Measurements from ENCODE around the gene BID.

BID gene

DNA sequence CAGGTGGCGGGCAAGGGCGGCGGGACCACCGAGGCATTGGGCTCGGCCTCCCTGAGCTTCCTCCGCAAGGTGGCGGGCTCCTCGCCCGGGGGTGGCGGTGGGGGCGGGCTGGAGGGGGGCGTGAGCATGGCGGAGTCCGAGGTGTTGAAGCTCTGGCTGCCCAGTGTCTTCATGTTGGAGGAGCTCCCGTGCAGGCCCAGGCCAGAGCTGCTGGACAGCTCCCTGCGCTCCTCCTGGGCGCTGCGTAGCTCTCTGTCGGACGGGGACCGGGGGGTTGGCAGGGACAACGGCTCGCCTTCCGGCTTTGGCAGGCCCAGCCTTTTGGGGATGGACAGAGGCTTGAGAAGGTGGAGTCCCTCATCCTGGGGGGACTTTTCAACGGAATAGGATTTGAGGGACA is 43.9 kb upstream of the BID start:
- H3K4me3 ChIP-seq (ENCODE audit: low read depth, low read length, poor library complexity, severe bottlenecking): no peak overlapping the region
- peaks cover under 1% of the 10 kb centered on the region for H3K4me1 ChIP-seq (ENCODE audit: insufficient read depth, low read length, severe bottlenecking)
- peaks cover 3% of the 10 kb centered on the region; the same call in 1 of the 2 replicates for H3K36me3 ChIP-seq (ENCODE audit: insufficient read depth, low read length)
- no peaks in the 10 kb centered on the region for H3F3A ChIP-seq (ENCODE audit: insufficient read depth, low read length)
- H3K27me3 ChIP-seq (ENCODE audit: insufficient read depth, low read length): no peaks in the 10 kb centered on the region
- no peaks in the 10 kb centered on the region for H3K9me2 ChIP-seq (ENCODE audit: low read depth, low read length)
- H3K27ac ChIP-seq (ENCODE audit: low read depth, low read length, poor library complexity, severe bottlenecking): no peak overlapping the region
- H2AFZ ChIP-seq (ENCODE audit: low read length): no peak overlapping the region
- no peaks in the 10 kb centered on the region for H3K79me2 ChIP-seq (ENCODE audit: insufficient read depth, low read length)
- no peak overlapping the region for H3K9ac ChIP-seq (ENCODE audit: low read length)
- H3K4me2 ChIP-seq (ENCODE audit: low read length): no peak overlapping the region
- no peaks in the 10 kb centered on the region for H4K20me1 ChIP-seq (ENCODE audit: insufficient read depth, low read length)
- no peaks in the 10 kb centered on the region for H3K9me3 ChIP-seq (ENCODE audit: low read length)
- no peak for TF ChIP-seq EZH2 (IDR thresholded peaks at IDR 0.05; ENCODE audit: borderline replicate concordance, low read length)
- TF ChIP-seq, protein P1, sequence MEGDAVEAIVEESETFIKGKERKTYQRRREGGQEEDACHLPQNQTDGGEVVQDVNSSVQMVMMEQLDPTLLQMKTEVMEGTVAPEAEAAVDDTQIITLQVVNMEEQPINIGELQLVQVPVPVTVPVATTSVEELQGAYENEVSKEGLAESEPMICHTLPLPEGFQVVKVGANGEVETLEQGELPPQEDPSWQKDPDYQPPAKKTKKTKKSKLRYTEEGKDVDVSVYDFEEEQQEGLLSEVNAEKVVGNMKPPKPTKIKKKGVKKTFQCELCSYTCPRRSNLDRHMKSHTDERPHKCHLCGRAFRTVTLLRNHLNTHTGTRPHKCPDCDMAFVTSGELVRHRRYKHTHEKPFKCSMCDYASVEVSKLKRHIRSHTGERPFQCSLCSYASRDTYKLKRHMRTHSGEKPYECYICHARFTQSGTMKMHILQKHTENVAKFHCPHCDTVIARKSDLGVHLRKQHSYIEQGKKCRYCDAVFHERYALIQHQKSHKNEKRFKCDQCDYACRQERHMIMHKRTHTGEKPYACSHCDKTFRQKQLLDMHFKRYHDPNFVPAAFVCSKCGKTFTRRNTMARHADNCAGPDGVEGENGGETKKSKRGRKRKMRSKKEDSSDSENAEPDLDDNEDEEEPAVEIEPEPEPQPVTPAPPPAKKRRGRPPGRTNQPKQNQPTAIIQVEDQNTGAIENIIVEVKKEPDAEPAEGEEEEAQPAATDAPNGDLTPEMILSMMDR (IDR thresholded peaks at IDR 0.05; ENCODE audit: low read length): no peak

DNA sequence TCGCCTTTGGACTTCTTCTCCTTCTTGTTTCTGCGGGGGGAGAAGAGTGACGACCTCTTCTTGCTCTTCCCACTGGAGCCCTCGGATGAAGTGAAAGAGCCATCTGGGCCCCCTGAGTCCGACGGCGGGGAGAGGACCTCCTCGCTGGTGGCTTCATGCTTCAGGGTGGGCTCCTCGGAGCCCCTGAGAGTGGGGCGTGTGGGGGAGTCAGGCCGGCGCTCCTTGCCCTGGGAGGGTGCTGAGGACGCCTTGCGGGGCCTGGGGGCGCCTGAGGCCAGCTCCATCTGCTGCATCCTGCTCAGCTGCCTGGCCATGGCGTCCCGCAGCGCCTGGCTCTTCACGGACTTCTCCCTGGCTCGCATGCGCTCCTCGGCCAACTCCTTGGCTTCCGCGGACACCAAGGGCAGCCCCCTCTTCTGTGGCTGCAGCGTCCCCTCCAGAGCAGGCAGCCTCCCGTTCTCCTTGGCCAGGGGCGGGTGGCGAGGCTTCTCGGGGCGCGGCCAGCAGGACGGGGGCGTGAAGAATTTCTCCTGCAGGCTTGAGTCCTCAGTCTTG is 43.3 kb upstream of the BID start:
- Histone ChIP-seq H3K9me2 (ENCODE audit: low read depth, low read length) (no peaks in the 10 kb centered on the region), H3K4me3 (ENCODE audit: low read depth, low read length, poor library complexity, severe bottlenecking) (no peak overlapping the region), H3K27me3 (ENCODE audit: insufficient read depth, low read length) (no peaks in the 10 kb centered on the region), H2AFZ (ENCODE audit: low read length) (no peak overlapping the region), H3K36me3 (ENCODE audit: insufficient read depth, low read length) (peaks cover 3% of the 10 kb centered on the region; the same call in 1 of the 2 replicates), H3K27ac (ENCODE audit: low read depth, low read length, poor library complexity, severe bottlenecking) (no peak overlapping the region), H3K4me1 (ENCODE audit: insufficient read depth, low read length, severe bottlenecking) (peaks cover 6% of the 10 kb centered on the region), H3K79me2 (ENCODE audit: insufficient read depth, low read length) (no peaks in the 10 kb centered on the region), H4K20me1 (ENCODE audit: insufficient read depth, low read length) (no peaks in the 10 kb centered on the region), H3K9me3 (ENCODE audit: low read length) (no peaks in the 10 kb centered on the region), H3K9ac (ENCODE audit: low read length) (no peak overlapping the region), H3K4me2 (ENCODE audit: low read length) (no peak overlapping the region), H3F3A (ENCODE audit: insufficient read depth, low read length) (no peaks in the 10 kb centered on the region)
- TF ChIP-seq, protein P1 (IDR thresholded peaks at IDR 0.05; ENCODE audit: low read length): no peak

DNA sequence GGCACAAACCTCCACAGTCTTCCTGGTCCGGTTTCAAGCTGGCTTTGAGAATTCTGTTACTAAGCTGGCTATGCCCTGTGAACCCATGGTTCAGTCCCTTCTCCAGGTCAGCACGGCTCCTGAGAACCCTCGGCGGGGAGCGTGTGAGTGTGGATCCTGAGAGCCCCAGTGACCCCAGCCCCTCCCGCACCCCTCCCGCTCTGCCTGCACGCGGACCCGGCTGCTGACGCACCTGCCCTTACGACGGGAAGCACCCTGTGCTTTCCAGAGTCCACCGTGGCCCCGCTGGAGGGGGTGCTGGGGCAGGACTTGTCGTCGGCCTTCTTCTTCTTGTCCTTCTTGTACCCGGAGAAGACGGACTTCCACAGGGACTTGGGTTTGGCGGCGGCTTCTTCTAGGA is 42.8 kb upstream of the BID start:
- Histone ChIP-seq H3K4me1 (ENCODE audit: insufficient read depth, low read length, severe bottlenecking) (peaks cover 11% of the 10 kb centered on the region), H3K36me3 (ENCODE audit: insufficient read depth, low read length) (peaks cover 3% of the 10 kb centered on the region; the same call in 1 of the 2 replicates)

More for the DNA sequence above, 42.8 kb upstream of the BID start:
- no peak overlapping the region for H3K9ac ChIP-seq (ENCODE audit: low read length)
- no peaks in the 10 kb centered on the region for H3K9me2 ChIP-seq (ENCODE audit: low read depth, low read length)
- no peak for TF ChIP-seq EZH2 (IDR thresholded peaks at IDR 0.05; ENCODE audit: borderline replicate concordance, low read length)
- TF ChIP-seq, protein P1 (IDR thresholded peaks at IDR 0.05; ENCODE audit: low read length): no peak
- no peak overlapping the region for H2AFZ ChIP-seq (ENCODE audit: low read length)
- H4K20me1 ChIP-seq (ENCODE audit: insufficient read depth, low read length): no peaks in the 10 kb centered on the region
- no peaks in the 10 kb centered on the region for H3K9me3 ChIP-seq (ENCODE audit: low read length)
- H3K4me2 ChIP-seq (ENCODE audit: low read length): no peak overlapping the region
- no peaks in the 10 kb centered on the region for H3K79me2 ChIP-seq (ENCODE audit: insufficient read depth, low read length)
- no peaks in the 10 kb centered on the region for H3F3A ChIP-seq (ENCODE audit: insufficient read depth, low read length)
- H3K4me3 ChIP-seq (ENCODE audit: low read depth, low read length, poor library complexity, severe bottlenecking): no peak overlapping the region
- H3K27ac ChIP-seq (ENCODE audit: low read depth, low read length, poor library complexity, severe bottlenecking): no peak overlapping the region
- no peaks in the 10 kb centered on the region for H3K27me3 ChIP-seq (ENCODE audit: insufficient read depth, low read length)
